HEK293T (cell line): ENCODE data around the gene KRTAP12-2.
"Not testable (repeated sequence)": the region's sequence is repeated elsewhere in the genome, so short reads cannot be mapped to it uniquely, and the experiment has no call there.

ENCODE experiments used
- CTCF ChIA-PET: fragments of 350-600 bp; formaldehyde crosslinking; extraction: SDS; loops from one replicate; lab custom pipeline; 2021; ENCODE audit warnings: antibody characterized with exemption, inconsistent platforms; lab: Yijun Ruan, JAX
- POLR2A ChIA-PET: fragments of 350-600 bp; formaldehyde crosslinking; extraction: SDS; loops from one replicate; lab custom pipeline; 2020; ENCODE audit warnings: antibody characterized with exemption, inconsistent platforms; lab: Yijun Ruan, JAX
- DNase-seq: peaks from one replicate; pipeline ENCODE4 v3.0.0; 2012; ENCODE audit warnings: mixed read lengths; ENCODE audit errors: extremely low spot score
- ARNT ChIP-seq: fragments of 450-650 bp; IDR thresholded peaks from 2 replicates; pipeline ENCODE4 v1.6.1; 2017; ENCODE audit warnings: mild to moderate bottlenecking
- BHLHE40 ChIP-seq: fragments of 450-650 bp; IDR thresholded peaks from 2 replicates; pipeline ENCODE4 v1.6.1; 2016; ENCODE audit warnings: mild to moderate bottlenecking, moderate library complexity, borderline replicate concordance
- CTBP1 ChIP-seq: fragments of 450-650 bp; IDR thresholded peaks from 2 replicates; pipeline ENCODE4 v1.6.1; 2016; ENCODE audit warnings: borderline replicate concordance
- ELF4 ChIP-seq: fragments of 450-650 bp; IDR thresholded peaks from 2 replicates; pipeline ENCODE4 v1.6.1; 2017; ENCODE audit warnings: antibody characterized with exemption
- FOXA1 ChIP-seq: fragments of 450-650 bp; IDR thresholded peaks from 2 replicates; pipeline ENCODE4 v1.6.1; 2016; ENCODE audit warnings: mild to moderate bottlenecking
- FOXK2 ChIP-seq: fragments of 450-650 bp; IDR thresholded peaks from 2 replicates; pipeline ENCODE4 v1.6.1; 2016; ENCODE audit warnings: mild to moderate bottlenecking
- FOXM1 ChIP-seq: fragments of 450-650 bp; IDR thresholded peaks from 2 replicates; pipeline ENCODE4 v1.6.1; 2017; ENCODE audit warnings: mild to moderate bottlenecking, borderline replicate concordance
- HDGF ChIP-seq: fragments of 450-650 bp; IDR thresholded peaks from 2 replicates; pipeline ENCODE4 v1.6.1; 2017; ENCODE audit warnings: antibody characterized with exemption, borderline replicate concordance
- L3MBTL2 ChIP-seq: fragments of 450-650 bp; conservative IDR thresholded peaks from 2 replicates; pipeline ENCODE4 v1.6.1; 2016; ENCODE audit warnings: mild to moderate bottlenecking
- LEF1 ChIP-seq: fragments of 450-650 bp; IDR thresholded peaks from 2 replicates; pipeline ENCODE4 v1.6.1; 2017; ENCODE audit warnings: mild to moderate bottlenecking, borderline replicate concordance
- NFRKB ChIP-seq: fragments of 450-650 bp; IDR thresholded peaks from 2 replicates; pipeline ENCODE4 v1.6.1; 2016; ENCODE audit warnings: mild to moderate bottlenecking, moderate library complexity
- SP1 ChIP-seq: fragments of 450-650 bp; IDR thresholded peaks from 2 replicates; pipeline ENCODE4 v1.6.1; 2017
- SUZ12 ChIP-seq: fragments of 450-650 bp; IDR thresholded peaks from 2 replicates; pipeline ENCODE4 v1.6.1; 2016; ENCODE audit warnings: mild to moderate bottlenecking
- TARDBP ChIP-seq: fragments of 450-650 bp; IDR thresholded peaks from 2 replicates; pipeline ENCODE4 v1.6.1; 2016
- ZNF384 ChIP-seq: fragments of 450-650 bp; IDR thresholded peaks from 2 replicates; pipeline ENCODE4 v1.6.1; 2016
- TF ChIP-seq, protein P1 (sequence below): fragments of 450-650 bp; IDR thresholded peaks from 2 replicates; pipeline ENCODE4 v1.6.1; 2016

Gene KRTAP12-2

DNA sequence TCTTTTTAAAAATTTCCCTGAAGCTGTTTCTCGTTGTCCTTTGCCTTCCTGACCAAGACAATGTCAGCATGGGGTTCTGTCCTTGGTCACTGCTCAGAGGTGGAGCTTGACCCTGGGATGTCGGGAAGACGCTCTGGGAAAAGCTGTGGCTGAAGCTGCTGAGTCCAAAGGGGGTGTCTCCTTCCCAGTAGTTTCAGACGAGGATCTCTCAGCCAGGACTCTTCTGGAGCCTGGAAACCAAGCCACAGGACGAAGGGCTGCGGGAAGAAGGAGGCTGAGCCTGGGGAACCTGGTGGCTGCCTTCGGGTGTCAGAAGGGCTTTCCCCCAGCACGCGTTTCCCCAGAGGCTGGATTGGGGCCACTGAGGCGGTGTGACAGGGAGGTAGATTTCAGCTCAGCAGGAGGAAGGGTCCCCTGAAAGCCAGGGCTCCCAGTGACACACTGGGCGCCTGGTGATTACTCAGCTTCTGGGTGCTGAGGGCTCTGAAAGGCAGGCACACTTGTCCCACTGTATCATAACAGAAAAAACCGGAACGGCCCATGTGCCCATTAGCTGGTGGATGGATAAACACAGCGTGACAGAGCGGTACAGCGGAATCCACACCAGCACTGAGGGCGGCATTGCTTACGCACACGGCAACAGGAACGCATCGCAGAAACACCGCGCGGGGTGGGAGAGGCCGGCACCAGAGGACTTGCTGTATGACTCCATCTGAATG, 20.3 kb upstream of the KRTAP12-2 start:
- ChIA-PET POLR2A (no interaction called here), CTCF (no interaction called here)
- DNase-seq = no peak
- no peak for TF ChIP-seq CTBP1
- no peak for TF ChIP-seq HDGF
- TF ChIP-seq FOXA1 = no peak
- no peak for TF ChIP-seq BHLHE40
- TF ChIP-seq SP1 = no peak
- TF ChIP-seq ARNT = no peak
- TF ChIP-seq SUZ12 = no peak
- TF ChIP-seq ELF4 = no peak
- TF ChIP-seq, protein P1, sequence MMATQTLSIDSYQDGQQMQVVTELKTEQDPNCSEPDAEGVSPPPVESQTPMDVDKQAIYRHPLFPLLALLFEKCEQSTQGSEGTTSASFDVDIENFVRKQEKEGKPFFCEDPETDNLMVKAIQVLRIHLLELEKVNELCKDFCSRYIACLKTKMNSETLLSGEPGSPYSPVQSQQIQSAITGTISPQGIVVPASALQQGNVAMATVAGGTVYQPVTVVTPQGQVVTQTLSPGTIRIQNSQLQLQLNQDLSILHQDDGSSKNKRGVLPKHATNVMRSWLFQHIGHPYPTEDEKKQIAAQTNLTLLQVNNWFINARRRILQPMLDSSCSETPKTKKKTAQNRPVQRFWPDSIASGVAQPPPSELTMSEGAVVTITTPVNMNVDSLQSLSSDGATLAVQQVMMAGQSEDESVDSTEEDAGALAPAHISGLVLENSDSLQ = no peak
- TF ChIP-seq L3MBTL2 = no peak
- TF ChIP-seq ZNF384 = no peak
- TF ChIP-seq NFRKB = no peak

DNA sequence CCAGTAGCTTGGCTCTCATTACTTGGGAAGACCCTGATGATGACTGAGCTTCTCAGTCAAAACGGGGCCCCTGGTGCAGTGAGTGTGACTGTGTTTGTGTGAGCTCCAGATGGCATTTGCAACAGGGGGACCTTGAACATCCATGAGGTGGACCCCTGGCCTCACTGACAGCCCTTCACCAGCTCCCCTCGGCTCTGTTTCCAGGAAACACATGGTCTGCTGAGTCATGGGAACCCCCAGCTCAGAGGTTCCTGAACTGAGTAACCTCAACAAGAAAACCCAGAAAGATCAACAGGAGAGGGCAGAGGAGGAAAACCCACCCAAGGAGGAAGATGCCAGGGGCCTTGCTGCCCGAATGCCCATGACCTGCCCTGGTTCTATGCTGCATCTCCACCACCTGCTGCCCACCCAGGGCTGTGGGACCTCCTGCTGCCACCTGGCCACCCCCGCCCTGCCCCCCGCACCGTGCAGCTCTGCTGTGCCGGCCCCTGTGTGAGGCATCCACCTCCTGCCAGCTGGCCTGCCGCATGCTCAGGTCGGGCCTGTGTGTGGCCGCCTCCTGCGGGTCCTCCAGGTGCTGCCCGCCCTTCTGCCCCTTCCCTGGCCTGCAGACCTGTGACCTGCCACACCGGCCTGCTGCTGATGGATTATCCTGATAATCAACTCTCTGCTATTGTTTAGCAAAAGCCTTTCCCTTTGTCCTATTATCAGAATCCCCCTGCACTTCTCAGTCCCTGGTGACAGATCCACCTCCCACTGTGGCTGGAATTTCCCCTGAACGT, 19.5 kb upstream of the KRTAP12-2 start:
- POLR2A ChIA-PET = no interaction called here
- TF ChIP-seq BHLHE40 = no peak
- TF ChIP-seq ELF4 = no peak
- no peak for TF ChIP-seq FOXK2
- no peak for TF ChIP-seq SUZ12
- TF ChIP-seq TARDBP = no peak
- no peak for TF ChIP-seq HDGF
- no peak for TF ChIP-seq L3MBTL2
- no peak for TF ChIP-seq NFRKB
- TF ChIP-seq LEF1 = no peak
- no peak for TF ChIP-seq SP1
- TF ChIP-seq ARNT = no peak
- TF ChIP-seq FOXM1 = no peak
- TF ChIP-seq, protein P1 = no peak
- TF ChIP-seq ZNF384 = no peak
- TF ChIP-seq FOXA1 = no peak
- no peak for TF ChIP-seq CTBP1
- DNase-seq = no peak
- CTCF ChIA-PET = no interaction called here

DNA sequence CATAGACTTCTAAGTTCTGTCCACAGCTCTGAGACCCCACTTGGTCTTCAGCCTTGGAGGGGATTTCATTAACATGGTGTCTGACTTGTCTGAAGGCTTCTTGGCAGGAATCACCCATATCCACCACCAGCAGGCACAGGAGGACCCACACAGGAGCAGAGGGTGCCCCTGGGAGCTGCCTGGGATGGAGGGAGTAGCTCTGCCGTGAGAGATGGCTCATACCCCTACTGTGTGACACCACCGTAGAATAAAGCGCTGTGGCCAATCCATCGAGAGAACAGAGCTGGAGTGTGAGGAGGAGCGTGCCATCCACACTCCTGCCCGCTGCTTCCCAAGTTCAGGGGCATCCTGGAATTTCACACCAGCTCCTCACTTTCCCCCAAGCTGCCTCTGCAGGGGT, 18.3 kb upstream of the KRTAP12-2 start:
- POLR2A ChIA-PET, DNase-seq: not testable (repeated sequence)
- CTCF ChIA-PET = interaction anchor here (1.1 kb wide), 1 partner anchor 57 kb away, joined by 4 read pairs; no protein-coding TSS in a partner anchor

DNA sequence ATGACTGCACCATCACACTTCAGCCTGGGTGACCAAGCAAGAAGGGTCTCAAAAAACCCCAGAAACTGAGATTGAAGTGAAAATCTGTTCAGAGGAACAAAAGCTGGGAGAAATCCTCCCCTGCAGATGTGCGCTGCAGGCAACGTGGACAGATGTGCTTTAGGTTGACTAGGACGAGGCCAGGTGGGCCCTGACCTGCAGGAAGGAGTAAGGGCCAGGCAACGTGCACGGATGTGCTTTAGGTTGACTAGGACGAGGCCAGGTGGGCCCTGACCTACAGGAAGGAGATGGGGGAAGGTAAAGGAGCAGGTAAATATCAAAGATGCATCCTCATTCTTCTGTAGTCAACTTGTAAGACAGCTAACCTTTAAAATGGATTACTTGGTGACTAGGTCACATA, 17.8 kb upstream of the KRTAP12-2 start:
- CTCF ChIA-PET = interaction anchor here (1.1 kb wide), 1 partner anchor 58 kb away, joined by 4 read pairs; no protein-coding TSS in a partner anchor
- POLR2A ChIA-PET = no interaction called here

DNA sequence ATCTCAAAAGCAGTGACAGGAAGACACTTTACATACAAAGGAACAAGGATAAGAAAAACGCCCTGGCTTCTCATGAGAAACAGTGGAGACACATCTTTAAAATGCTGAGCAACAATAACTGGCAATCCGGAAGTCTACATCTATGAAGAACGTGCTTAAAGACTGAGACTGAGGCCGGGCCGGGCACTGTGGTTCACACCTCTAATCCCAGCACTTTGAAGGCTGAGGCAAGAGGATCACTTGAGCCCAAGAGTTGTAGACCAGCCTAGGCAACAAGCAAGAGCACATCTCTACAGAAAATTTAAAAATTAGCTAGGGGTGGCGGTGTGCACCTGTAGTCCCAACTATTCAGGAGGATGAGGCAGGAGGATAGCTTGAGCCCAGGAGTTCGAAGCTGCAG, 17.4 kb upstream of the KRTAP12-2 start:
- TF ChIP-seq SP1 (no peak), BHLHE40 (no peak), CTBP1 (no peak), SUZ12 (no peak), ARNT (no peak), NFRKB (no peak), L3MBTL2 (no peak), ZNF384 (no peak), HDGF (no peak), FOXK2 (no peak)
- TF ChIP-seq, protein P1 = no peak
- no peak for DNase-seq
- POLR2A ChIA-PET = no interaction called here
- CTCF ChIA-PET = interaction anchor here (0.6 to 1.1 kb wide), 2 partner anchors 52 to 58 kb away, joined by 3 to 4 read pairs; no protein-coding TSS in a partner anchor

More for the DNA sequence above, 17.8 kb upstream of the KRTAP12-2 start:
- DNase-seq = no peak
- TF ChIP-seq LEF1 = no peak
- TF ChIP-seq L3MBTL2 = no peak
- TF ChIP-seq HDGF = no peak
- TF ChIP-seq, protein P1 = no peak
- TF ChIP-seq SUZ12 = no peak
- TF ChIP-seq ARNT = no peak
- no peak for TF ChIP-seq FOXM1
- no peak for TF ChIP-seq NFRKB
- no peak for TF ChIP-seq ZNF384
- TF ChIP-seq SP1 = no peak
- no peak for TF ChIP-seq ELF4
- TF ChIP-seq FOXA1 = no peak
- no peak for TF ChIP-seq TARDBP
- no peak for TF ChIP-seq FOXK2
- no peak for TF ChIP-seq CTBP1
- TF ChIP-seq BHLHE40 = no peak
